ENCODE results near the gene ATIC. TPM values are rescaled to one million over a fixed set of nuclear protein-coding genes. Genes with fewer than 3 reads are reported as not detected.

ATIC gene
- polyA plus RNA-seq, 1 experiment, result 114 TPM

GRCh38 chr2:215380699-215381098, 68.8 kb downstream of the ATIC start:
- TF ChIP-seq CTCF (IDR thresholded peaks at IDR 0.05; ENCODE audit: low read depth, low read length), result no peak
- Histone ChIP-seq H3K4me3 (ENCODE audit: low read depth, low read length) (no peak overlapping the region), H3K9me3 (ENCODE audit: control insufficient read depth, insufficient read depth, low read length) (no peaks in the 10 kb centered on the region), H3K27me3 (ENCODE audit: control insufficient read depth, insufficient read depth, low read length) (no peaks in the 10 kb centered on the region), H3K27ac (ENCODE audit: low read depth, low read length) (peak overlapping the region; percentile 3)
- no peak for DNase-seq (ENCODE audit: low read depth, low spot score)
- POLR2A ChIA-PET, result no interaction called here
- CTCF ChIA-PET, result no interaction called here

- DNase-seq (ENCODE audit: low read depth, low spot score), result no peak
- POLR2A ChIA-PET, result no interaction called here
- H3K27ac ChIP-seq (ENCODE audit: low read depth, low read length), result no peak overlapping the region
Measured at GRCh38 chr2:215382011-215382410, 70.2 kb downstream of the ATIC start.

GRCh38 chr2:215382480-215382879, 70.6 kb downstream of the ATIC start:
- DNase-seq (ENCODE audit: low read depth, low spot score), result no peak
- H3K27ac ChIP-seq (ENCODE audit: low read depth, low read length), result no peak overlapping the region
- TF ChIP-seq CTCF (IDR thresholded peaks at IDR 0.05; ENCODE audit: low read depth, low read length), result no peak
- H3K9me3 ChIP-seq (ENCODE audit: control insufficient read depth, insufficient read depth, low read length), result no peaks in the 10 kb centered on the region
- ChIA-PET CTCF (no interaction called here), POLR2A (no interaction called here)
- H3K4me3 ChIP-seq (ENCODE audit: low read depth, low read length), result no peak overlapping the region
- no peaks in the 10 kb centered on the region for H3K27me3 ChIP-seq (ENCODE audit: control insufficient read depth, insufficient read depth, low read length)

More at GRCh38 chr2:215382011-215382410, 70.2 kb downstream of the ATIC start:
- Histone ChIP-seq H3K4me3 (ENCODE audit: low read depth, low read length) (no peak overlapping the region), H3K27me3 (ENCODE audit: control insufficient read depth, insufficient read depth, low read length) (no peaks in the 10 kb centered on the region), H3K9me3 (ENCODE audit: control insufficient read depth, insufficient read depth, low read length) (no peaks in the 10 kb centered on the region)
- CTCF ChIA-PET, result no interaction called here
- no peak for TF ChIP-seq CTCF (IDR thresholded peaks at IDR 0.05; ENCODE audit: low read depth, low read length)

GRCh38 chr2:215383652-215384279, 71.9 kb downstream of the ATIC start:
- no peak overlapping the region for H3K27ac ChIP-seq (ENCODE audit: low read depth, low read length)
- POLR2A ChIA-PET, result interaction anchor here (0.5 kb wide), 1 partner anchor 247 kb away, joined by 3 read pairs; no protein-coding TSS in a partner anchor
- DNase-seq (ENCODE audit: low read depth, low spot score), result no peak
- no peaks in the 10 kb centered on the region for H3K27me3 ChIP-seq (ENCODE audit: control insufficient read depth, insufficient read depth, low read length)
- CTCF ChIA-PET, result interaction anchor here (0.5 kb wide), 1 partner anchor 10 kb away, joined by 3 read pairs; no protein-coding TSS in a partner anchor
- no peak for TF ChIP-seq CTCF (IDR thresholded peaks at IDR 0.05; ENCODE audit: low read depth, low read length)
- no peaks in the 10 kb centered on the region for H3K9me3 ChIP-seq (ENCODE audit: control insufficient read depth, insufficient read depth, low read length)
- no peak overlapping the region for H3K4me3 ChIP-seq (ENCODE audit: low read depth, low read length)

- DNase-seq (ENCODE audit: low read depth, low spot score), result no peak
- Histone ChIP-seq H3K4me3 (ENCODE audit: low read depth, low read length) (no peak overlapping the region), H3K9me3 (ENCODE audit: control insufficient read depth, insufficient read depth, low read length) (no peaks in the 10 kb centered on the region), H3K27ac (ENCODE audit: low read depth, low read length) (no peak overlapping the region), H3K27me3 (ENCODE audit: control insufficient read depth, insufficient read depth, low read length) (no peaks in the 10 kb centered on the region)
- no peak for TF ChIP-seq CTCF (IDR thresholded peaks at IDR 0.05; ENCODE audit: low read depth, low read length)
- ChIA-PET POLR2A (interaction anchor here (0.5 kb wide), 1 partner anchor 246 kb away, joined by 3 read pairs; no protein-coding TSS in a partner anchor), CTCF (no interaction called here)
Measured at GRCh38 chr2:215384710-215385109, 72.9 kb downstream of the ATIC start.

Measured in AG04450 (cell line).